Measurements from ENCODE around the gene CRYL1.

Gene CRYL1

DNA sequence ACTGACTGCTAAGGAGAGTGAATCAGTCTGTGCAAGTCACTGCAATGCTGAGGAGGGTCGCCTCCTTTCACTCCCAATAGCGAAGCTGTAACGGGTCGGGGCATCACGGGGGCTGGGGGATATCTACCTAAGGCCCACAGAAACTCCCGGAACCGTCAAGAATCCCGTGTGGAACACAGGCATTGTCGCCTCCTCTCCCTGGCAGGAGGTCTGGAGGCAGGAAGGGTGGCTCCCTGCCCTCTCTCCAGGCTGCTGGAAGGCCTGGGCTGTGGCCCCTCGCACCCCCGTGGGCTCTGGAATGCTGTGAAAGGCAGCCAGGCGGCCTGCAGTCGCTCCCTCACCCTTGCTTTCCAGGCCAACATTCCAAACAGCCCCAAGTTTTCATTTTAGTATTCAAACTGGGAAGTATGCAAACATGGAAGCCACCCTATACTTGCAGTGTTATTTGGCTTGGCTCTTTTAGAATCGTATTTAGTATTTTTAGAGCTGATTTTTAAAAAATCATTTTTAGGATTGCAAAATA, 109.4 kb downstream of the CRYL1 start:
- DNase-seq, result no peak

DNA sequence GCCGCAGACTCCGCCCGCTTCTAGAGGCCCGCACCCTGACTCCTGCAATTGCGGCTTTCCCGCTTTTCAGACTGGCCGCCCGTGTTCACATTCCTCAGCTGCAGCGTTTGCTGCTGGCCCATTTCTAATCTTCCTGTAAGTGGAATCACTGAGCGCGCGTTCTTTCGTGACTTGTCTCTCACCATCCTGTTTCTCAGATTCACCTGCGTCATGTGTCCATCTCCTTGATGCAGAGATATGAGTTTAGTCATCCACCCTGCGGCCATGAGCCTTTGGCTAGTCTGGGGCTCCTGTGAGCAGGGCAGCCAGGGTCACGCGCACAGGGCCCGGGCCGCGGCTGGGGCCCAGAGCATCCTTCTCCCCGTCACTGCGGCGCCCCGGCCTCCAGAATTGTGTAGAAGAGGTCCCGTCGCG, 110.0 kb downstream of the CRYL1 start:
- DNase-seq, result no peak

DNA sequence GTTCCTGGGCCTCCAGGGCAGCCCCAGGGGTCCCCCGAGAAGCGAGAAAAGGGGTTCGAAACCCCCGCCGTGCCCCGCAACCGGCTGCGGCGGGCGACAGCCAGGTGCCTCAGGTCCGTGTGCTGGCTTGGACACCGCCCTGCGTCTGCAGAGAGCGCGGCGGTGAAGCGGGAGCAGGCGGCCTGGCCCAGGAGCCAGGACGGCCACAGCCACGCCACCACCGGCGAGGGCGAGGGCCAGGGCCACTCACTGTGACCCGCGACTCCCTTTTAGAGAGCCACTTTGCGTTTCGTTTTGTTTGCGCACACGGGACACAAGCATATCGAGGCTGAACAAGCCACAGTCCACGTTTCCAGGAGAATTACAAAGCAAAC, 110.4 kb downstream of the CRYL1 start:
- DNase-seq, result no peak

DNA sequence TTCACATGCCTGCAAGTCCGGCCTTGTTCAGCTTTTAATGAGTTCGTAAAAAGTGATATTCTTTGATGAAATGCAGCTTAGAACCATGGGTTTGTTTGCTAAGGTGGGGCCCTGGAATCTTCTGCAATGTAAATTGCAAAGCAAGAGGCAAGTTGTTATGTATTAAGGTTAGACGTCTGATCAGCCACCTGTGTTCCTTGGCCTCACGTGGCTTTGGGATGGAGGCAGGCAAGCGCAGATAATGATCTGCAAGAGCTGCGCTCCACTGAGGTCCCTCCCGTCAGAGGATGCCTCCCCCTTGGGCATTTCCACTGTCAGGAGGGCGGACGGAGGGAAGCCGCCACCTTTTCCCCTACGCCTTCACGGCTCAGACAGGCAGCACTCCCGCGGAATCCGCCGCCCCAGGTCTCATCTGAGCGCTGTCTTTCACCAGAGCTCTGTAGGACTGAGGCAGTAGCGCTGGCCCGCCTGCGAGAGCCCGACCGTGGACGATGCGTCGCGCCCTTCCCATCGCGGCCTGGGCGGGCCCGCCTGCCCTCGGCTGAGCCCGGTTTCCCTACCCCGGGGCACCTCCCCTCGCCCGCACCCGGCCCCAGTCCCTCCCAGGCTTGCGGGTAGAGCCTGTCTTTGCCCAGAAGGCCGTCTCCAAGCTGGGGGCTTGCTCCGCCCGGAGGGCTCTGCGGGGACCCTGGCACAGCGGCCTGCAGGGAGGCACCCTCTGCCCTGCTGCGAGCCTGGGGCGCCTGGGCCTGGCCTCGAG, 110.9 kb downstream of the CRYL1 start:
- DNase-seq, result no peak

DNA sequence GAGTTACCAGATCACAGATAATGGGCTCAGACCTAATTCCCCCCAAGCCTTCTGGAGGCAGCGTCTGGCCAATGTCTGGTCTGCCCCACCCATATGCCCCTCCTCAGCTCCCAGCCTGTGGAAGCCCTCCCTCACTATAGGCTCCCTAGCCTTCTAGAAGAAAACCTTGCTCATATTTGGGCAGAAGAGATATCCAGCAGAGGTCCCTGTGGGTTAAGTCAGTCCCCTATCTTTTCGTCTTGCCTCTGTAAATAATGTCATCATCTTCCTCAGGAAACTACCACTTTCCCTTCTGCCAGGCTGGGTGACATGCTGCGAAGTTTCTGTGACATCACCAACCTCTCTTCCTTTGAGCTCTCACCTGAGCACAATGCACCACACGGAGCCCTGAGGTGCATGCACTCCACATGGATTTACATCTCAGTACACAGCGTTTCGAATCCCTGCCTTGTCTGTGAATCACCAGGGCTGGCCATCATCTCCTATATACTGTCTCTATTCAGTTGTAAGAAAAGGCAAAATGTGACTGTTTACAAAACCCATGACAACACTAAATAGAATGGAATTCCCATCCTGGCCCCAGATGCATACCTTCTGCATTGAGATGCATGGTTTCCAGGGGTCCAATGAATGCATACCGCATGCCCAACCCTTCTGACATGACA, 112.8 kb downstream of the CRYL1 start:
- no peak for DNase-seq

DNA sequence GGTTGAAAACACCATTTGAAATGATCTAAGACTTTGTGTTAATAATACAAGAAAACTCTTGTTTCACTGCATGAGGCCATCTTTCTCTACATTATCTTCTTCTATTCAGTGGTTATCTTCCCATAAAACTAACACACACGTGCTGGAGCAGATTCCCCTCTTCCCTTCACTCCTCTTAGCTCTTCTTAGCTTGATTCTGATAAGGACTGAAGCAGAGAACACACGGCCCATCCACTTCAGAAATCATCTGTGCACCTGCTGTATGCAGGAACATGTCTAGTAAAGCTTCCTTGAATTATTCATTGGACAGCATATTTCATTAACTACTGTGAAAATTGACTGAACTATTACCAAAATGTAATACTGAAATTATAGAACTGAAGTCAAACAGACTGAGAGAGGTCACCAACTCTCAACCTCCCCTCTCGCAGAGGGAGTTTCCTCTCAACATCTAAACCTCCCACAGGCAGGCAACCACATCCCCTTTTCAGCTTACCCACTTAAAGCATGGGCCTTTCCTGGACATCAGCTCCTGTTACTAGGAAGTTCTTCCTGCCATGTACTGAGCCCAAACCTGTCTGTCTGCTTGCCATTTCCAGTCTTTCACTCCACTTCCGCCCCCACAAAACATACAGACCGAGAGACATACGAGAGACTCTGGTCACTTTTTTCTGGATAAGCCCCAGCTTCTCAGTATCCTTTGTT, 113.9 kb downstream of the CRYL1 start:
- DNase-seq, result no peak

DNA sequence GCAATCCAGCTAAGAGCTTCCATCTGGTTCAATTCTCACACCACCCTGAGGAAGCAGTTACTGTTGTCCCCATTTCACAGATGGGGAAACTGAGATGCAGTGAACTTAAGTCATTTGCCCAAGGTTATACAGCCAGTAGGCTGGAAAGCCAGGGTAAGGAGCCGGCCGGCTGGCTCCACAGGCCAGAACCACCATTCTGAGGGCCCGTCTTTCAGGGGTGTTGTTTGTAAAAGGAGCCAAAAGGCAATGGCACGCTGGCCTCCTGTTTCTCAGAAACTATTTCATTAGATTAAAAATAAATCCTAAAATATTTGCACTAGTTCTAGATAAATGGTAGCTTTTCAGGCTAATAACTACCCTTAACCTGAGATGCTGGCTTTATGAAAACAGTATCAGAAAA, 114.9 kb downstream of the CRYL1 start:
- DNase-seq, result no peak

DNA sequence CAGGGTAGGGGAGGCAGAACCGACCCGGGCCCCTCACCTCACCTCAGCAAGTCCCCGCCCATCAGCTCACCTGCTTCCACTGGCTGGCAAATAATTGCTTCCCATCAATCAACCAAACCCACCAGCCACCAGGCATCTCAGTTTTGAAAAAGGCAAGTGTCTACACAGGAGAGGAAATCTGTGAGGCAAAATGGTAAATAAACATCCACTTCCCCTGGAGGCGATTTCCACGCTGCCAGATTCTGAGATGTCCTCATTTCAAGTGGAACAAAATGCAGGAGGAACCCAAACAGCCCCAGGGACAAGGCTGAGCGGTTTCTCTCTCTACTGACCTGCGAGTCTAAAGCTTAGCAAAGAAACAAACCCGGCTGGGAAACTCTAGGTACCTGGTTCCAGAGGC, 117.5 kb downstream of the CRYL1 start:
- DNase-seq, result no peak

DNA sequence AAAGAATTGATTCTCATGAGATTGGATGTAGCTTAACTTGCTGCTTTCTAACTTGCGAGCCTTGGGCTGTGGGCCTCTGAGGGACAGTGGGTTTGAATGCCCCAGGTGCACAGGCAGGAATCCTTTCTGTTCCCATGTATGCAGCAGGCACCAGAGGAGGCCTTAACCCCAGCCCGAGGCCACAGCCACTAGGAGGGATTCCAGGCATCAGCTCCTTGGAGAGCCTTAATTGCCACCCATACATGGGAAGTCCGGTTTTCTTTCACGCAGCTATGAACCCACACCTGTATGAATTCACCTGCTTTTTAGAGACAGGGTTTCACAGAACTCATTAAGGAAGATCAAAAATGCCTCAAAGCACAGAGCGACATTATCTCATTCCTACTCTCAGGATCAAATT, 117.9 kb downstream of the CRYL1 start:
- no peak for DNase-seq

DNA sequence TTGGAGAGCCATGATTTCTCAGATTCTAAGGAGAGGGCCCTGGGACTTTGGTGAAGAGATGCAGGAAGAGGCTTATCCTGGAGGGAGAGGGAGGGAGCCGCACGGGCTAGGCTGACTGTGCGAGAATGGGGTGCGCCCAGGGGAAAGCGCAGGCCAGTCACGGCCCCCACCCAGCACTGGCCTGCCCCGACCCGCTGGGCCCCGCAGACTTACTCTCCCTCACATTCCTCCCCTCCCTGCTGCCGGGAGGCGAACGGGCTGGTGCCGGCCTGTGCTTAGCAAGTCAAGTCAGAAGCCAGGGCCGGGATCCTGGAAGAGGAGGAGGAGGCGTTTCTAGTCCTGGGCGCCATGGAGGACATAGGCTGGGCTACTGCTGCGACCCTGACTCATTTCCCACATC, 120.0 kb downstream of the CRYL1 start:
- no peak for DNase-seq

DNA sequence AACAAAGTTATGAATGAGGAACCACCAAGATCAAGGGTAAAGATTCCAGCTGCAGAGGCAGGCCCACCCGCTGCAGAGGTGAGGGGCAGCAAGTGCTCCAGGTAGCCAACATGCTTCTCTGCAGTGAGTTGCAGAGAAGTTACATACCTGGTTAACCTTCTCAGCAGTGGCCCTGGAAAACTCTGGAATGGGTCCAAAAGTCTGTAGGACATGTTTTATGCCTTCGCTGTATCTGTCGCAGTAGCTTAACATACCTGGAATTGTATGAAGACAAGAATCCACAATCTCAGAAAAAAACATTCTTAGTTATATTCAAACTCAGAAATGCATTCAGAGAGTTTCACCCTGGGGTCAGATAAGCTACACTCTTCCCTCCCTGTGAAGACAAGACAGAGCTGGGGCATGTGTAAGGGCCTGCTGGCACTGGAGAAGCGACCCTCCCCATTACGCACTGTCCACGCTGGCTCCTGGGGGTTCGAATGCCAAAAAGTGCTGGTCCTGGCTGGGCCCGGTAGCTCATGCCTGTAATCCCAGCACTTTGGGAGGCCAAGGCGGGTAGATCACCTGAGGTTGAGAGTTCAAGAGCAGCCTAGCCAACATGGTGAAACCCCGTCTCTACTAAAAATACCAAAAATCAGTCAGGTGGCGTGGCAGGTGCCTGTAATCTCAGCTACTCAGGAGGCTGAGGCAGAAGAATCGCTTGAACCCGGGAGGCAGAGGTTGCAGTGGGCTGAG, 121.0 kb downstream of the CRYL1 start:
- DNase-seq, result no peak

DNA sequence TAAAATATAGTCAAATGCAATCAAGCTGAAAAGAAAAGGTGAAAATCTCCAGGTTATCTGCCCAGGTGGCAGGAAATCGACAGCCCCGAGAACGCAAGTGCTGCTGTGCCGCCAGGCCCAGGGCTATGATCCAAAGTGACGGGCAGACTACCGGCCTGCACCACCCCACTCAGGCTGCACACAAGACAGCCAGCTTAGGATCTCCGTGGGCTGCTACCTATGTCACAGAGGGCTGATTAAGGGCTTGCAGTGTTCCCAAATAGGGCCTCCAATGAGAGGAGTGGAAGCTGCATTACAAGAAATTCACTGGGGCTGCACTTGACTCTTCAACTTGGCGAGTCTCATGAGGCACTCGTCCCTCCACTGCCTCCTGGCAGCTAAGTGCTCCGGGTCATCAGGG, 121.8 kb downstream of the CRYL1 start:
- no peak for DNase-seq

DNA sequence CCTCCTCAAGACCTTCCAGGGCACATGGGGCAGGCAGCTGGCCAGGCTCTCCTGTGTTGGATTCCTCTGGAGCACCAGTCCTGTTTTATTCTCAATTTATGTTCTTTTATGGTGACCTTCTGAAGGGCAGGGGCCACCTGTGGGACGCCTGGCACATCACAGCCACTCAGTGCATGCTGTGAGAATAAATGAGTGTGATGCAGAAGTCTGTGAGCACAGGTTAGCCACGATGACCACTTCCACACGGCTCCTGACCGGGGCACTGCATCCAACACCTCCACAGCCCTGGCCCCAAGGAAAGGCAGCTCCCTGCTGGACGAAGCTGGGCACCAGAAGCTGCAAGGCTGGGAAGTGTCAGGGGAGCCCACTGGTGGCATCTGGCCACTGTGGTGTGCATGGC, 122.8 kb downstream of the CRYL1 start:
- no peak for DNase-seq

DNA sequence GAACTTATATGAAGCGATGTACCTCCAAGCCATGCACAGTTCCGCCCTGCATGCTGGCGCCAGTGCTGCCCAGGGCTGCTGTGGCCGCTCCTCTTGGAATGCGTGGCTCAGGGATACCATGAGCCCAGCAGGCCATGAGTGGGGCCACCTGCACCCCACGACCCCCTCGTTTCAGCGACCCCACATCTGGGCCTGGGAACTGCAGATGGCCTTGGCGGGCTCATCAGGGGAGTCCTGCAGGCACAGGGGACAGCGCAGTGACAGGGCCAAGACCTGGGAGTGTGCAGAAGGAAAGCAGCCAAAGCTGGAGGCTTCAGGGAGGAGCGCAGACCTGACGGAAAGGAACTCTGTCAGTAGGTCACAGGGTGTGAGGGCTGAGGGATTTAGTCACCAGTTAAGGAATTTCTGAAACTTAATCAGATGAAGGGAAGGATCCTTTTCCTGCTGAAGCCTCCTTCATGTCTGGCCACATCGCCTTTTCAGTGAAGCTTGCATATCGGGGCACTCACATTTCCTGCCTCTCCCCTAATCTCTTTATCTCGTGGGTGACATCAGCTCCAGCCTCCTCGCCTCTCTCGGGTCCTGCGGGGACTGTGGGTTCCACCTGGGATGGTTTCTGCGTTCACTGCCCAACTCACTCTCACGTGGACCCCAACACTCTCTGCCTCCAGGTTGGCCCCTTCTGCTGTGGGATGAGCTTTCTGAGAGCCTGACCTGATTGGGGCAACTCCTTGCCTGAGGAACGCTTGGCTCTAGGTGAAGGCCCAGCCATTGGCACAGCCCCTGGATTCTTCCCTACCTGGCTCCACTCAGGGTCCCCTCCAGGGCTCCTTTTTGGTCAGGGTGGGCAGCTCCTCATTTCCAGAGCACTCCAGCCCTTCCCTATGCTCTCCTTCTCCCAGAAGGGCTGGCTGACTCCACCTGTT, 123.5 kb downstream of the CRYL1 start:
- no peak for DNase-seq

DNA sequence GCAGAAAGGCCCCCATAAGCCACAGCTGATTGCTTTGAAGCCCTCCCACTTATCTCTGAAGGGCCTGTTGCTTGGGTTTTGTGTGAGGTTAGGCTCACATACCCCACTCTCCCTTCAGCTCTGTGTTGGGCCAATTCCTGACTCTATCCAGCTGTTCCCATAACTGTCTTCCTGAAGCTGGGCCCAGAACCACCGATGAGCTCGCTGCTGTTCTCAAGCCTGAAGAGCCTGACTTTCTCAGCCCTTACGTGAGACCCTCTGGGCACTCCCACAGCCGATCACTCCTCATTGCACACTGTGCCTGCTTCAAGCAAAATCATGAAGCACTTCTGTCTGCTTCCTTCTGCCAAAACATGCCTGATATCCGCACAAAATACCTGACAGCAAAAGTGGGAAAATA, 124.1 kb downstream of the CRYL1 start:
- DNase-seq, result no peak

DNA sequence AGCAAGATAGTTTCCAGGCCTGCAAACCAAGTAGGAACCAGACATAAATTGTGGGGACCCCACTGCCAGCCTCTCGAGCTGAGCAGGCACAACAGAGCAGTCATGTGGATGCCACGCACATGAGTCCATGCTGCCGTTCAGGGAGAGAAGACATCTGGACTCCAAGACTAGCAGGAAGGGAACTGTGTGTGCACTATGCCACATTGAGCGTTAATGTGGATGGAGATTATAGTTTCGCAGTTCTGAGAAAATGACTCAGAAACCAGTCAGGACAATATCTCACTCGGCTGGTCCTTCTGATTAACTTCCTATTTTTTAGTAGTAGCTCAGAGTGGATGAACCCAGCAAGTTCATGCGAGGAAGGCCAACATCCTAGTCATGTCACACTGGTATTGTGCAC, 124.9 kb downstream of the CRYL1 start:
- DNase-seq, result no peak

DNA sequence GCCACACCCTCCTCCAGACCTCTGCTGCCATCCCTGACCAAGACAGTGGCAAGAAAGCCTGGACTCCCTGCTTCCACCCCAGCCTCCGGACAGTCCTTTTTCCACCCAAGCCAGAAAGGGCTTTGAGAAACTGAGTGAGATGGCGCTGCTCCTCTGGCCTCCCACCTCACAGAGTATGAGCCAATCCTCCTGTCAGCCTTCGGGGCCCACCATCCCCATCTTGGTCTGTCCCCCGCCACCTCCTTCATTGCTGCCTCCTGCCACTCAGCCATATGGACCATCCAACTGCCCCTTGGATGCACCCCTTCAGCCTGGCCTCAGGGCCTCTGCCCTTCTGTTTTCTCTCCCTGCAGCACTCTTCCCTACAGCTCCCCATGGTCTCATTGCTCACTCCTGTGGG, 125.7 kb downstream of the CRYL1 start:
- DNase-seq, result no peak

DNA sequence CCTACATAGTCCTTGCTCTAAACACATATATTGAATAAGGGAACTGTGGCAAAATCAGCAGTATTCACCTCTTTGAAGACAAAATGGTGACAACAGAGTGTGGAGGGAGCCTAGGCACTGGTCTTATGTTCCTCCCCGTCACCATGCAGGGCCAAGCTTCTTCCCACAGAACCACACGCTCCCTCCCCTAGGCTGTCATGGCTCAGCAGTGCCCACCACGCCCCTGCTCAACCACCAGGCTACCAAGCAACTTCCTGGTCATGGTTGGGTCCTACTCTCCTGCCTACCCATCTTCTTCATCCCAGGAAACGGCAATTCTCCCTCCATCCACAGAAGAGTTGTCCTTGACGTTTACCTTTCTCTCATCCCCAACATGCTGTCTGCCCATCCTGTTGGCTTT, 126.1 kb downstream of the CRYL1 start:
- DNase-seq, result no peak

DNA sequence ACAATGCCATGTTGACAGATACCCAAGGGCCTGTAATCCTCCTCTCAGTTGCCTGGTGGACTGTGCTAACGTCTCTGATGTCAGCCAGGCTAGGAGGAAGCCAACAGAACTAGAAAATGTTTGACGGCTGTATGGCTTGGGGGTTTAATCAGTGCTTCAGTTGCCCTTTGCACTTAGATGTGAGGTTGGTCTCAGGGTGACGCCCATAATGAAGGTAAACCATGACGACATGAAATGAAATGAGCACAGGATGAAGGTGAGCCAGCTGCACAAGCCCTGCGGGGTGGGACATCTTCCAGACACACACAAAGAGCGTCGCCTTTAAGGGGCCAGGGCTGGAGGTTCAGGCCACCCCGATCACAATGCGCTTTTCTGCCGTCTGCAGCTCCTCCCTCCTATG, 127.2 kb downstream of the CRYL1 start:
- DNase-seq, result no peak

DNA sequence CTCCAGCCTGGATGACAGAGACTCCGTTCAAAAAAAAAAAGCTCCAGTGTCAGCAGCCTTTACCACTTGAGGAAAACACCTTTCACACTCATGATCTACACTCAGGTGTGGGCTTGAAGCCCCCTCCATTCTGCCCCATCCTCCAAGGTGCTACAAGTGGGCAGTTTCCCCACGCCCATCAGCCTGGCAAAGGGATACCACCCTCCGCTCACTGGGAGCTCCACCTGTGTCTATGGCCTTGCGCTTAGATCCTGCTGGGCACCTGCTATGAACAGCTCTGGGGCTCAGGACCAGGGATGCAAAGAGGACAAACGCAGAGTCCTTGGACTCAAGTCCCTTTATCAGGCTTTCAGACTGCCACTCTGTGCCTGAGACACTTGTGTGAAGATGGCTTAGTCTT, 127.8 kb downstream of the CRYL1 start:
- no peak for DNase-seq

DNA sequence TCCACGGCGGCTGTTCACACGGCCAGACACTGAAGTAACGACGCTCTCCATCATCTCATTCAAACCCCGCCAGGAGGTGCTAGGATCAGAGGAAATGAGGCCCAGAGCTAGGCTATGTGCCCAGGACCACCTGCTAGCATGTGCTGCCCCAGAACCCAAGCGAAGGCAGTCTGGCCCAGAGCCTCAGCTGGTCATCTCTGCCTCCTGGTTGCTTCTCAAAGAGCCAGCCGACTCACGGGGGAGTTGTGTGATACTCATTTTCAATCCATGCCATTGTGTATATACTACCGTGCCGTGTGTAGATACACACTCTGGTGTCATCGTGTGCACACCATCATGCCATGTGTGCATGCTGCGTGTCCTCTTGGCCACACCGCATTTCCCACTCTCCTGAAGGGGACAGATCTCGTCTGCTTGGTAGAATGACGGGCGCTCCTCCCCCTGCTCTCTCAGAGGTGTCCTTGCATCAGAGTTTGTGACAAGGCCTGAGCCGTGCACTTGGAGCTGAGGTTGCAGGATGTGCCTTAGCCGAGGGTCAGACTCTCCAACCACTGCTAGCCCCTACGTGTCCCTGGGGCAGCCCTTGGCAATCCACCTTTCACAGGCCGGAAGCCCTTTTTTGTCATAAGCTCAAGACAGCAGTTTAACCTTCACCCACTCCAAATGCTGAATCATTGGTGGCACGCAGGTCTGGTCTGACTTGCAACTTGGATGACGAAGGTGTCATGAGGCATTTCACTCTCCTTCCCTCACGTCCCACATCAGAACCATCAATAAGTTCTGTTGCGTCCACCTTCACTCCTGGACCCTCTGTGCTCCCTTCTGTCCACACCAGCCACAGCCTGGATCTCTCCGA, 130.4 kb downstream of the CRYL1 start:
- no peak for DNase-seq
